Astrocyte (in vitro differentiated cells and primary cell): ENCODE data around the gene DCAF6.

ENCODE experiments used
- EZH2 ChIP-seq: IDR thresholded peaks from 2 replicates; pipeline ENCODE4 v1.6.1; 2012; ENCODE audit warnings: mild to moderate bottlenecking, low read length, inconsistent platforms; ENCODE audit not compliant: insufficient read depth
- TF ChIP-seq, protein P1 (sequence below): IDR thresholded peaks from 2 replicates; pipeline ENCODE4 v1.5.1; 2011; ENCODE audit warnings: low read depth, mild to moderate bottlenecking, inconsistent platforms, low read length, moderate library complexity; ENCODE audit not compliant: insufficient read depth

DNA sequence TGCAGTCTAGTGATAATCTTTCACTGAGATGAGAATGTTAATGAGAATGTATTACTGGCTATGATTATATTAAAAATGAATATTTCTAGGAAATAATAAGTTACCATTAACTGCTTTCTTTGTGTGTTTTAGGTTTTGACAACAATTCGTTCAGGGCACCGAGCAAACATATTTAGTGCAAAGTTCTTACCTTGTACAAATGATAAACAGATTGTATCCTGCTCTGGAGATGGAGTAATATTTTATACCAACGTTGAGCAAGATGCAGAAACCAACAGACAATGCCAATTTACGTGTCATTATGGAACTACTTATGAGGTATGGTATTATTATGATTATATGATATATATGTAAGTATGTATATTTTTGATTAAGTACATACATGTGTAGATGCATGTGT lies 38.2 kb downstream of the DCAF6 start:
- TF ChIP-seq, protein P1, sequence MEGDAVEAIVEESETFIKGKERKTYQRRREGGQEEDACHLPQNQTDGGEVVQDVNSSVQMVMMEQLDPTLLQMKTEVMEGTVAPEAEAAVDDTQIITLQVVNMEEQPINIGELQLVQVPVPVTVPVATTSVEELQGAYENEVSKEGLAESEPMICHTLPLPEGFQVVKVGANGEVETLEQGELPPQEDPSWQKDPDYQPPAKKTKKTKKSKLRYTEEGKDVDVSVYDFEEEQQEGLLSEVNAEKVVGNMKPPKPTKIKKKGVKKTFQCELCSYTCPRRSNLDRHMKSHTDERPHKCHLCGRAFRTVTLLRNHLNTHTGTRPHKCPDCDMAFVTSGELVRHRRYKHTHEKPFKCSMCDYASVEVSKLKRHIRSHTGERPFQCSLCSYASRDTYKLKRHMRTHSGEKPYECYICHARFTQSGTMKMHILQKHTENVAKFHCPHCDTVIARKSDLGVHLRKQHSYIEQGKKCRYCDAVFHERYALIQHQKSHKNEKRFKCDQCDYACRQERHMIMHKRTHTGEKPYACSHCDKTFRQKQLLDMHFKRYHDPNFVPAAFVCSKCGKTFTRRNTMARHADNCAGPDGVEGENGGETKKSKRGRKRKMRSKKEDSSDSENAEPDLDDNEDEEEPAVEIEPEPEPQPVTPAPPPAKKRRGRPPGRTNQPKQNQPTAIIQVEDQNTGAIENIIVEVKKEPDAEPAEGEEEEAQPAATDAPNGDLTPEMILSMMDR, result no peak
- no peak for TF ChIP-seq EZH2
